SK-N-SH (cell line): Measurements from ENCODE around the gene C1GALT1. TPM values are rescaled to one million over a fixed set of nuclear protein-coding genes. Genes with fewer than 3 reads are reported as not detected.

Experiments used
- CTCF ChIA-PET: fragments of 300-600, 350-600 bp; formaldehyde crosslinking; extraction: SDS; loops from one replicate; lab custom pipeline; 2021; lab: Yijun Ruan, JAX
- POLR2A ChIA-PET: fragments of 350-600 bp; sonication (Branson Sonifier 250); formaldehyde crosslinking; extraction: SDS; loops from one replicate; lab custom pipeline; 2020; ENCODE audit warnings: antibody characterized with exemption, inconsistent platforms; lab: Yijun Ruan, JAX
- DNase-seq: peaks from one replicate; pipeline ENCODE4 v3.0.0; 2012
- H2AFZ ChIP-seq: fragments of 200-600 bp; sonication (generic); 2 replicates; pipeline ENCODE4 v1.8.1; 2016; ENCODE audit warnings: antibody characterized with exemption, mild to moderate bottlenecking, low read depth
- H3F3A ChIP-seq: fragments of 200-600 bp; sonication (generic); replicated peaks from 2 replicates; pipeline ENCODE3; 2016; ENCODE audit warnings: antibody characterized with exemption, mild to moderate bottlenecking; ENCODE audit not compliant: insufficient read depth
- H3K27ac ChIP-seq, 2 experiments: fragments of 200-500 bp in 1 of 2; fragments of 200-600 bp in 1 of 2; sonication (Bioruptor generic) in 1 of 2; sonication (generic), shearing (Covaris generic) in 1 of 2; 2 replicates each; pipeline versions ENCODE4 v1.5.1 to v1.6.1; 2014 to 2016; ENCODE audit warnings: low read depth in 2 of 2, inconsistent platforms in 1 of 2, low read length in 1 of 2, mild to moderate bottlenecking in 1 of 2, mixed read lengths in 1 of 2
- H3K27me3 ChIP-seq: fragments of 200-600 bp; sonication (generic), shearing (Covaris generic); 2 replicates; pipeline ENCODE4 v1.6.1; 2016; ENCODE audit warnings: mixed run types; ENCODE audit not compliant: insufficient read depth
- H3K36me3 ChIP-seq, 2 experiments: fragments of 200-500 bp in 1 of 2; fragments of 200-600 bp in 1 of 2; sonication (Bioruptor generic) in 1 of 2; sonication (generic) in 1 of 2; replicated peaks in 1 of 2; 2 replicates each; pipeline versions ENCODE3 to v1.5.1; 2014 to 2016; ENCODE audit warnings: low read length in 1 of 2, mild to moderate bottlenecking in 1 of 2; ENCODE audit not compliant: insufficient read depth in 2 of 2, control insufficient read depth in 1 of 2
- H3K4me1 ChIP-seq, 2 experiments: fragments of 200-500 bp in 1 of 2; fragments of 200-600 bp in 1 of 2; sonication (Bioruptor generic) in 1 of 2; sonication (generic), shearing (Covaris generic) in 1 of 2; 2 replicates each; pipeline versions ENCODE4 v1.5.1 to v1.6.1; 2014 to 2016; ENCODE audit warnings: low read depth in 1 of 2, low read length in 1 of 2, mixed run types in 1 of 2; ENCODE audit not compliant: insufficient read depth in 2 of 2, control insufficient read depth in 1 of 2
- H3K4me2 ChIP-seq: fragments of 200-600 bp; sonication (generic), shearing (Covaris generic); 2 replicates; pipeline ENCODE4 v1.6.1; 2017; ENCODE audit warnings: mixed run types
- H3K4me3 ChIP-seq, 2 experiments: fragments of 200-500 bp in 1 of 2; fragments of 200-600 bp in 1 of 2; sonication (Bioruptor generic) in 1 of 2; sonication (generic), shearing (Covaris generic) in 1 of 2; 2 replicates each; pipeline versions ENCODE4 v1.5.1 to v1.8.1; 2014 to 2016; ENCODE audit warnings: low read depth in 2 of 2, inconsistent platforms in 1 of 2, low read length in 1 of 2, mild to moderate bottlenecking in 1 of 2, mixed read lengths in 1 of 2, moderate library complexity in 1 of 2
- H3K79me2 ChIP-seq: fragments of 200-600 bp; sonication (generic); 2 replicates; pipeline ENCODE4 v1.8.1; 2017; ENCODE audit warnings: mild to moderate bottlenecking; ENCODE audit not compliant: insufficient read depth
- H3K9ac ChIP-seq: fragments of 200-600 bp; sonication (generic); 2 replicates; pipeline ENCODE4 v1.6.1; 2017; ENCODE audit warnings: mixed run types
- H3K9me2 ChIP-seq: fragments of 200-600 bp; sonication (generic); 2 replicates; pipeline ENCODE4 v1.6.1; 2017; ENCODE audit warnings: mixed run types
- H3K9me3 ChIP-seq: fragments of 200-600 bp; sonication (generic); 2 replicates; pipeline ENCODE4 v1.6.1; 2017; ENCODE audit warnings: mixed run types, mild to moderate bottlenecking, moderate library complexity
- H4K20me1 ChIP-seq: fragments of 200-600 bp; sonication (generic); 2 replicates; pipeline ENCODE4 v1.6.1; 2017; ENCODE audit warnings: mild to moderate bottlenecking, mixed run types; ENCODE audit not compliant: insufficient read depth
- ELF1 ChIP-seq: IDR thresholded peaks from 2 replicates; pipeline ENCODE4 v1.4.0; 2012
- EP300 ChIP-seq, 2 experiments: IDR thresholded peaks; 2 replicates each; pipeline versions ENCODE4 v1.4.0 to v1.6.1; 2012; ENCODE audit warnings: borderline replicate concordance in 1 of 2, low read depth in 1 of 2, low read length in 1 of 2
- EZH2phosphoT487 ChIP-seq: fragments of 200-600 bp; sonication (generic); IDR thresholded peaks from 2 replicates; pipeline ENCODE4 v1.6.1; 2017; ENCODE audit warnings: low read depth, mixed run types, mild to moderate bottlenecking, antibody characterized with exemption, moderate library complexity, borderline replicate concordance
- FOSL2 ChIP-seq: IDR thresholded peaks from 2 replicates; pipeline ENCODE4 v1.4.0; 2012; ENCODE audit warnings: low read depth, mild to moderate bottlenecking, moderate library complexity, borderline replicate concordance
- FOXM1 ChIP-seq: IDR thresholded peaks from 2 replicates; pipeline ENCODE4 v1.4.0; 2012; ENCODE audit warnings: low read depth, mild to moderate bottlenecking
- GABPA ChIP-seq: IDR thresholded peaks from 2 replicates; pipeline ENCODE4 v1.4.0; 2012; ENCODE audit warnings: low read depth, mild to moderate bottlenecking
- GATA2 ChIP-seq: sonication (generic); formaldehyde crosslinking; IDR thresholded peaks from 2 replicates; pipeline ENCODE4 v1.5.0; 2020; ENCODE audit warnings: mild to moderate bottlenecking, missing genetic modification reagents
- JUND ChIP-seq: IDR thresholded peaks from 2 replicates; pipeline ENCODE4 v1.4.0; 2012
- MAX ChIP-seq: IDR thresholded peaks from 2 replicates; pipeline ENCODE4 v1.4.0; 2012; ENCODE audit warnings: low read depth
- NFIC ChIP-seq: IDR thresholded peaks from 2 replicates; pipeline ENCODE4 v1.4.0; 2012; ENCODE audit warnings: borderline replicate concordance
- RAD21 ChIP-seq: IDR thresholded peaks from 2 replicates; pipeline ENCODE4 v1.6.1; 2012; ENCODE audit warnings: mild to moderate bottlenecking, low read length
- SIN3A ChIP-seq: IDR thresholded peaks from 2 replicates; pipeline ENCODE4 v1.6.1; 2012; ENCODE audit warnings: low read depth, mild to moderate bottlenecking, low read length, moderate library complexity, borderline replicate concordance
- SMC3 ChIP-seq: IDR thresholded peaks from 2 replicates; pipeline ENCODE4 v1.6.1; 2012; ENCODE audit warnings: low read depth, low read length, improper control_type of control experiment
- TAF1 ChIP-seq: IDR thresholded peaks from 2 replicates; pipeline ENCODE4 v1.6.1; 2012; ENCODE audit warnings: low read depth, mild to moderate bottlenecking, low read length, moderate library complexity, borderline replicate concordance
- TEAD4 ChIP-seq: IDR thresholded peaks from 2 replicates; pipeline ENCODE4 v1.4.0; 2012; ENCODE audit warnings: mild to moderate bottlenecking, borderline replicate concordance; ENCODE audit not compliant: insufficient read depth
- YY1 ChIP-seq: IDR thresholded peaks from 2 replicates; pipeline ENCODE4 v1.4.0; 2012; ENCODE audit warnings: low read depth, mild to moderate bottlenecking
- WGBS: methylation state at CpG from one replicate; pipeline ENCODE4 v1.1.6; 2017; ENCODE audit warnings: low lambda C conversion rate; 5-methylcytosine and 5-hydroxymethylcytosine counted together
- polyA plus RNA-seq, 3 experiments: library from polyadenylated mRNA; depleted of rRNA; stranded (reverse); fragments of >200 nt; gene quantifications; 2 replicates each; pipeline ENCODE4 v1.2.3, GENCODE V29; 2012

Gene C1GALT1
- polyA plus RNA-seq, 1 of the 3 experiments (the other 2 are of a cell fraction) = 15.2 TPM

GRCh38 chr7:7228967-7229366 lies 46.6 kb downstream of the C1GALT1 start:
- no peaks in the 10 kb centered on the region for H3F3A ChIP-seq
- ChIA-PET POLR2A (no interaction called here), CTCF (interaction anchor here (1.0 to 1.3 kb wide), 2 partner anchors 10 to 21 kb away, joined by 4 to 5 read pairs; no protein-coding TSS in a partner anchor)
- peaks cover 9% of the 10 kb centered on the region; the same call in 1 of the 2 replicates for H3K79me2 ChIP-seq
- H3K27ac ChIP-seq = no peak overlapping the region
- H2AFZ ChIP-seq = no peak overlapping the region
- H3K9ac ChIP-seq = no peak overlapping the region
- WGBS = 95% methylated on average over 1 of the region's 1 CpG
- no peak overlapping the region for H3K4me2 ChIP-seq
- DNase-seq = no peak
- 0 out of 2 replicates have a peak, but pooled peaks cover 1% of the 10 kb centered on the region for H3K9me2 ChIP-seq
- TF ChIP-seq YY1 (no peak), EP300 (IDR thresholded peaks at IDR 0.05; ENCODE audit: borderline replicate concordance in 1 of 2, low read depth in 1 of 2, low read length in 1 of 2) (no peak), MAX (no peak), FOSL2 (no peak), JUND (no peak), TAF1 (no peak), EZH2phosphoT487 (no peak)
- no peaks in the 10 kb centered on the region for H3K27me3 ChIP-seq
- H3K4me1 ChIP-seq = no peaks in the 10 kb centered on the region
- no peak overlapping the region for H3K4me3 ChIP-seq
- no peaks in the 10 kb centered on the region for H4K20me1 ChIP-seq
- H3K36me3 ChIP-seq = peaks cover 0 to 11% of the 10 kb centered on the region in 2 experiments
- H3K9me3 ChIP-seq = 0 out of 2 replicates have a peak, but pooled peaks cover 6% of the 10 kb centered on the region

DNA sequence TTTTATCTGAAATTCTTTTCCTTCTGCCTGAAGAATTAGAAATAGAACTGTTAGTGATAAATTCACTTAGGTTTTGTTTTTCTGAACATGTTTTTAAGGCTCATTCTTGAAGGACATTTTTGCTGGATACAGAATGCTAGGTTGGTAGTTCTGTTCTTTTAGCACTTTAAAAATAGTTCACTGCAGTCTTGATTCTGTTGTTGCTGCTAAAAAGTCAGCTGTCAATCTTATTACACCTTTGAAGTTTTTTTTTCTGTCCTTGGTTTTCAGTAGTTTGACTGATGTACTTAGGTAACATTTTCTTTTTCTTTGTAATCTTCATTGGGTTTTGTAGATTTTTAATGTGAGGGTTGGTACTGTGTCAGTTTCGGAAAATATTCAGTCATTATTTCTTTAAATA lies 48.7 kb downstream of the C1GALT1 start:
- H3K4me3 ChIP-seq = no peak overlapping the region
- DNase-seq = no peak
- H2AFZ ChIP-seq = no peak overlapping the region
- peaks cover 7% of the 10 kb centered on the region; the same call in 1 of the 2 replicates for H3K79me2 ChIP-seq
- 100% methylated on average over 1 of the region's 1 CpG for WGBS
- no peaks in the 10 kb centered on the region for H3K27me3 ChIP-seq
- H3K9ac ChIP-seq = no peak overlapping the region
- H3K9me2 ChIP-seq = no peaks in the 10 kb centered on the region
- TF ChIP-seq SMC3 (no peak), MAX (no peak), GABPA (no peak), FOXM1 (no peak), RAD21 (no peak), SIN3A (no peak), GATA2 (no peak), JUND (no peak), ELF1 (no peak), FOSL2 (no peak), NFIC (no peak), TEAD4 (no peak)
- H3K9me3 ChIP-seq = 0 out of 2 replicates have a peak, but pooled peaks cover 6% of the 10 kb centered on the region
- no peaks in the 10 kb centered on the region for H3F3A ChIP-seq
- no peak overlapping the region for H3K4me2 ChIP-seq
- ChIA-PET POLR2A (no interaction called here), CTCF (interaction anchor here (0.8 to 1.2 kb wide), 2 partner anchors 10 to 18 kb away, joined by 3 read pairs; no protein-coding TSS in a partner anchor)
- H3K4me1 ChIP-seq = no peaks in the 10 kb centered on the region
- peaks cover 7 to 10% of the 10 kb centered on the region in 2 experiments for H3K36me3 ChIP-seq
- H4K20me1 ChIP-seq = no peaks in the 10 kb centered on the region
- H3K27ac ChIP-seq = no peak overlapping the region
